Endothelial cell of umbilical vein (primary cell): ENCODE measurements around the gene MCM8. TPM values are rescaled to one million over a fixed set of nuclear protein-coding genes. Genes with fewer than 3 reads are reported as not detected.

Source experiments
- BruUV-seq: library from RNA; stranded (reverse); fragments of 400-500 nt; replicated peaks from 2 replicates; lab custom pipeline; 2021; lab: Mats Ljungman, UMichigan
- CTCF ChIA-PET: fragments of 300-600, 350-600 bp; sonication (Branson Sonifier 250); formaldehyde crosslinking; loops from one replicate; lab custom pipeline; 2021; ENCODE audit warnings: antibody characterized with exemption, inconsistent platforms; lab: Charles Lee
- POLR2A ChIA-PET: fragments of 300-600, 350-600 bp; sonication (Branson Sonifier 250); formaldehyde crosslinking; loops from one replicate; lab custom pipeline; 2021; ENCODE audit warnings: antibody characterized with exemption, inconsistent platforms; lab: Charles Lee
- DNase-seq: peaks from one replicate; pipeline ENCODE4 v3.0.0-alpha.2; 2011; ENCODE audit warnings: low read depth, low spot score
- FAIRE-seq: peaks from 2 replicates; lab custom pipeline; 2011; peaks lifted over from hg19 to GRCh38; lab: Jason Lieb, UNC
- H2AFZ ChIP-seq: 2 replicates; pipeline ENCODE4 v1.6.0; 2012; ENCODE audit warnings: low read depth, low read length, control low read depth, inconsistent platforms
- H3K27ac ChIP-seq: 2 replicates; pipeline ENCODE4 v1.5.1; 2011; ENCODE audit warnings: low read depth, mild to moderate bottlenecking, control low read depth, low read length, moderate library complexity; ENCODE audit not compliant: insufficient read depth
- H3K27me3 ChIP-seq, 2 experiments: 2 replicates each; pipeline versions ENCODE4 v1.6.0 to v1.6.1; 2011; ENCODE audit warnings: low read length in 2 of 2, mixed read lengths in 1 of 2; ENCODE audit not compliant: control insufficient read depth in 2 of 2, insufficient read depth in 2 of 2
- H3K36me3 ChIP-seq, 2 experiments: 2 replicates in 1 of 2; 3 replicates in 1 of 2; pipeline ENCODE4 v1.5.1; 2011; ENCODE audit warnings: low read length in 2 of 2, mild to moderate bottlenecking in 1 of 2, moderate library complexity in 1 of 2; ENCODE audit not compliant: control insufficient read depth in 2 of 2, insufficient read depth in 2 of 2; ENCODE audit errors: extremely low read depth in 1 of 2
- H3K4me1 ChIP-seq: 3 replicates; pipeline ENCODE4 v1.5.1; 2011; ENCODE audit warnings: mild to moderate bottlenecking, low read length; ENCODE audit not compliant: control insufficient read depth, insufficient read depth; ENCODE audit errors: extremely low read depth
- H3K4me2 ChIP-seq: 2 replicates; pipeline ENCODE4 v1.6.1; 2011; ENCODE audit warnings: low read length, control low read depth, mixed read lengths; ENCODE audit not compliant: insufficient read depth
- H3K4me3 ChIP-seq, 3 experiments: fragments of 200-600 bp in 1 of 3; sonication (generic), shearing (Covaris generic) in 1 of 3; replicated peaks in 1 of 3; 2 replicates each; pipeline ENCODE4 v1.5.1; 2011 to 2016; ENCODE audit warnings: control low read depth in 3 of 3, low read length in 3 of 3, mild to moderate bottlenecking in 2 of 3, inconsistent platforms in 1 of 3, low read depth in 1 of 3, moderate library complexity in 1 of 3; ENCODE audit not compliant: insufficient read depth in 1 of 3
- H3K79me2 ChIP-seq: 2 replicates; pipeline ENCODE4 v1.6.0; 2012; ENCODE audit warnings: low read length, inconsistent platforms; ENCODE audit not compliant: control insufficient read depth, insufficient read depth
- H3K9ac ChIP-seq: replicated peaks from 2 replicates; pipeline ENCODE3; 2011; ENCODE audit warnings: low read length, control low read depth; ENCODE audit not compliant: insufficient read depth; ENCODE audit errors: extremely low read depth
- H3K9me1 ChIP-seq: replicated peaks from 3 replicates; pipeline ENCODE4 v1.6.0; 2011; ENCODE audit warnings: mild to moderate bottlenecking, low read length; ENCODE audit not compliant: control insufficient read depth, insufficient read depth; ENCODE audit errors: extremely low read depth
- H3K9me3 ChIP-seq: replicated peaks from 2 replicates; pipeline ENCODE4 v1.5.1; 2012; ENCODE audit warnings: low read length, inconsistent platforms; ENCODE audit not compliant: control insufficient read depth, insufficient read depth
- H4K20me1 ChIP-seq: replicated peaks from 2 replicates; pipeline ENCODE3; 2011; ENCODE audit warnings: mild to moderate bottlenecking, low read length; ENCODE audit not compliant: control insufficient read depth, insufficient read depth; ENCODE audit errors: extremely low read depth
- EZH2 ChIP-seq: IDR thresholded peaks from 2 replicates; pipeline ENCODE4 v1.6.1; 2012; ENCODE audit warnings: borderline replicate concordance, low read depth, mild to moderate bottlenecking, moderate library complexity, low read length, inconsistent platforms; ENCODE audit not compliant: severe bottlenecking
- FOS ChIP-seq: IDR thresholded peaks from 2 replicates; pipeline ENCODE4 v1.6.1; 2011; ENCODE audit warnings: mild to moderate bottlenecking, low read length, moderate library complexity, borderline replicate concordance; ENCODE audit not compliant: insufficient read depth
- GATA2 ChIP-seq: IDR thresholded peaks from 2 replicates; pipeline ENCODE4 v1.7.0; 2011; ENCODE audit warnings: low read depth, mild to moderate bottlenecking, moderate library complexity, mixed read lengths, low read length; ENCODE audit not compliant: insufficient read length, insufficient read depth
- JUN ChIP-seq: IDR thresholded peaks from 2 replicates; pipeline ENCODE4 v1.6.1; 2011; ENCODE audit warnings: borderline replicate concordance, low read depth; ENCODE audit not compliant: insufficient read length, insufficient read depth
- MYC ChIP-seq: IDR thresholded peaks from one replicate; pipeline ENCODE4 v1.6.1; 2011; ENCODE audit warnings: mild to moderate bottlenecking, low read depth, low read length
- POLR2A ChIP-seq: IDR thresholded peaks from 2 replicates; pipeline ENCODE4 v1.6.1; 2012; ENCODE audit warnings: low read depth, mild to moderate bottlenecking, control low read depth, low read length
- POLR2AphosphoS5 ChIP-seq: IDR thresholded peaks from 2 replicates; pipeline ENCODE4 v1.6.1; 2012; ENCODE audit warnings: low read depth, mild to moderate bottlenecking, control low read depth, low read length, moderate library complexity; ENCODE audit not compliant: insufficient read depth
- dilution Hi-C: fragments of 300-500 bp; cut with MboI; formaldehyde crosslinking; loops from one replicate; pipeline ENCODE4 v1.15.0; 2019; ENCODE audit warnings: low sequenced_read_pairs; ENCODE audit not compliant: extremely low pct_ligation_motif_present
- intact Hi-C: fragments of 100-400 bp; cut with micrococcal nuclease; formaldehyde crosslinking; loops from one replicate; pipeline ENCODE4 v1.10.0; 2022
- polyA plus RNA-seq, 4 experiments: library from polyadenylated mRNA; depleted of rRNA in 3 of 4; stranded (reverse) in 3 of 4; unstranded in 1 of 4; fragments of >200 nt; gene quantifications; 2 replicates each; pipeline versions ENCODE4 v1.2.1 to v1.2.3, GENCODE V29; 2011 to 2012; ENCODE audit warnings: missing spikeins in 1 of 4
- total RNA-seq: library from RNA; stranded (reverse); gene quantifications from 2 replicates; pipeline ENCODE4 v1.2.3, GENCODE V29; 2021
- TF ChIP-seq, protein P1 (sequence below), 2 donors: IDR thresholded peaks; 1 replicate in 1 of 2; 2 replicates in 1 of 2; pipeline ENCODE4 v1.5.1; 2011; ENCODE audit warnings: low read length in 2 of 2, mild to moderate bottlenecking in 2 of 2, moderate library complexity in 2 of 2, control low read depth in 1 of 2, inconsistent platforms in 1 of 2, low read depth in 1 of 2; ENCODE audit not compliant: insufficient read depth in 1 of 2; ENCODE audit errors: extremely low read depth in 1 of 2
- TF ChIP-seq, protein P2 (sequence below): IDR thresholded peaks from 2 replicates; pipeline ENCODE4 v1.6.1; 2011; ENCODE audit not compliant: insufficient read depth, insufficient read length

MCM8 gene
- total and polyA plus RNA-seq, 2 donors (not counting 3 experiments of a cell fraction or from before 2014, with no cell fraction given), result 2.9 to 14.4 TPM

DNA sequence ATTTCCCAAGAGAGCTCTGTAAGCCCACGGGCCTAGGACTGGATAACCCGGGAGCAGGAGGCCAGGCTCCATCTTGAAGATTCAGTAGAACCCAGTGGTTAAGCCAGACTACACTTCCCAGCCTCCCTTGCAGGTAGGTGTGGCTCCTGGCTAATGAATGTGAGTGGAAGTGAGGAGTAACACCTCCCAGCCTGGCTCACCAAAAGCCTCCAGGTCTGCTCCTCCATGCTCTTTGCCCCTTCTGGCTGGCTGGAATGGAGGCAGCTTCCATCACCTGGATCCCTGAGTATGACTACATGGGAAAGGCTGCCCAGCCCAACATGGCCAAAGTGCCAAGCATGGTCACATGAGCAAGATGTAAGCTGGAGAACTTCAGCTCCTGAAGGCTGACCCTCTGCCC is 93.7 kb downstream of the MCM8 start:
- ChIA-PET CTCF (interaction anchor here (1.3 kb wide), 1 partner anchor 9 kb away, joined by 3 read pairs; no protein-coding TSS in a partner anchor), POLR2A (no interaction called here)
- DNase-seq, result no peak
- H3K4me2 ChIP-seq, result no peak overlapping the region
- no peaks in the 10 kb centered on the region for H3K79me2 ChIP-seq
- H3K9me1 ChIP-seq, result no peaks in the 10 kb centered on the region
- H3K4me1 ChIP-seq, result no peaks in the 10 kb centered on the region
- TF ChIP-seq JUN (no peak), POLR2A (no peak), POLR2AphosphoS5 (no peak), EZH2 (no peak), GATA2 (no peak), MYC (no peak), FOS (no peak)
- TF ChIP-seq, protein P1, sequence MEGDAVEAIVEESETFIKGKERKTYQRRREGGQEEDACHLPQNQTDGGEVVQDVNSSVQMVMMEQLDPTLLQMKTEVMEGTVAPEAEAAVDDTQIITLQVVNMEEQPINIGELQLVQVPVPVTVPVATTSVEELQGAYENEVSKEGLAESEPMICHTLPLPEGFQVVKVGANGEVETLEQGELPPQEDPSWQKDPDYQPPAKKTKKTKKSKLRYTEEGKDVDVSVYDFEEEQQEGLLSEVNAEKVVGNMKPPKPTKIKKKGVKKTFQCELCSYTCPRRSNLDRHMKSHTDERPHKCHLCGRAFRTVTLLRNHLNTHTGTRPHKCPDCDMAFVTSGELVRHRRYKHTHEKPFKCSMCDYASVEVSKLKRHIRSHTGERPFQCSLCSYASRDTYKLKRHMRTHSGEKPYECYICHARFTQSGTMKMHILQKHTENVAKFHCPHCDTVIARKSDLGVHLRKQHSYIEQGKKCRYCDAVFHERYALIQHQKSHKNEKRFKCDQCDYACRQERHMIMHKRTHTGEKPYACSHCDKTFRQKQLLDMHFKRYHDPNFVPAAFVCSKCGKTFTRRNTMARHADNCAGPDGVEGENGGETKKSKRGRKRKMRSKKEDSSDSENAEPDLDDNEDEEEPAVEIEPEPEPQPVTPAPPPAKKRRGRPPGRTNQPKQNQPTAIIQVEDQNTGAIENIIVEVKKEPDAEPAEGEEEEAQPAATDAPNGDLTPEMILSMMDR (IDR thresholded peaks at IDR 0.05; ENCODE audit: extremely low read depth in 1 of 2, insufficient read depth in 1 of 2, low read depth in 1 of 2, low read length in 2 of 2), result no peak
- TF ChIP-seq, protein P2, sequence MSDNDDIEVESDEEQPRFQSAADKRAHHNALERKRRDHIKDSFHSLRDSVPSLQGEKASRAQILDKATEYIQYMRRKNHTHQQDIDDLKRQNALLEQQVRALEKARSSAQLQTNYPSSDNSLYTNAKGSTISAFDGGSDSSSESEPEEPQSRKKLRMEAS, result no peak
- peaks cover 2 to 21% of the 10 kb centered on the region in 2 experiments for H3K36me3 ChIP-seq
- BruUV-seq, result no TSS peak
- H2AFZ ChIP-seq, result no peak overlapping the region
- H3K27ac ChIP-seq, result no peak overlapping the region
- H3K9me3 ChIP-seq, result no peaks in the 10 kb centered on the region
- dilution Hi-C loops, result no loop called here
- FAIRE-seq, result no peak
- H3K9ac ChIP-seq, result no peak overlapping the region
- intact Hi-C loops, result no loop called here
- no peak overlapping the region for H3K4me3 ChIP-seq
- H4K20me1 ChIP-seq, result no peaks in the 10 kb centered on the region
- no peaks in the 10 kb centered on the region for H3K27me3 ChIP-seq
